GM19023 (cell line): Measurements from ENCODE around the gene CACNG4.

Experiments
- ATAC-seq: cut with Tn5 transposase; IDR thresholded peaks from one replicate; pipeline ENCODE4 v1.9.1; 2021; ENCODE audit warnings: mild to moderate bottlenecking, moderate library complexity; ENCODE audit not compliant: unreplicated experiment

Gene CACNG4

DNA sequence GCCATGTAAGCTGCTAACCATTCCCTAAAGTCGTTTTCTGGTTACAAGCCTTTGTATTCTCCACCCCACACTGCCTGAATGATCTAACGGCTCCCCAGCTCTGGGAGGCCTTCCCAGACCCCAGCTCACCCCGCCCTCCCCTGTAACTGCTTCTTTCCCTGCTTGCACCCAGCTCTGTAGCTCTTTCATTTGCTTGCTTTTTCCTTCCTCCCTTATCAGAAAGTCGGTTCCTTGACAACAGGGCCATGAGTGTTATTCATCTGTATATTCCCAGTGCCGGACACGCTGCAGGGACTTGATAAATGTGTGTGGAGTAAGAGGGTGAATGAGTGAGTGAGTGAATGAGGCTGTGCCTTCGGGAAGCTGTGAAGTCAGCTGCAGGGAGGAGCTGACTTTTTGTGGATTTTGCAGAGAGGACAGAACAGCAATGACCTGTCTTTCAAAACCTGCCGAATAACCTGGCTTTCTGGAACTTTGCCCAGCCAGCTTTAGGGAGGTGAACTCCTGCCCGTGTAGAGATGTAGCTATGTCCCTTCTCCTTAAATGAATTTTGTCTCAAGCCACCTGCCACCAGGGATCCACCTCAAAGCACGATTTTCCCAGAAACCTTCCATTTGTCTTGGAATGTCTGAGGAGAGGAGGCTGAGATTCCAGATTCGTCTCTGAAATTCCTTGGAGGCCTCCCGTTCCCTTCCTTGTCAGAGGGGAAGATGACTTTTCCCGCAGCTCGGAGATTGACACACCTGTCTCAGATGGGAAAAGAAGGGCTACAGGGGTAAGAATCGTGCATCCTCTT is 20.0 kb upstream of the CACNG4 start:
- ATAC-seq, result no peak

DNA sequence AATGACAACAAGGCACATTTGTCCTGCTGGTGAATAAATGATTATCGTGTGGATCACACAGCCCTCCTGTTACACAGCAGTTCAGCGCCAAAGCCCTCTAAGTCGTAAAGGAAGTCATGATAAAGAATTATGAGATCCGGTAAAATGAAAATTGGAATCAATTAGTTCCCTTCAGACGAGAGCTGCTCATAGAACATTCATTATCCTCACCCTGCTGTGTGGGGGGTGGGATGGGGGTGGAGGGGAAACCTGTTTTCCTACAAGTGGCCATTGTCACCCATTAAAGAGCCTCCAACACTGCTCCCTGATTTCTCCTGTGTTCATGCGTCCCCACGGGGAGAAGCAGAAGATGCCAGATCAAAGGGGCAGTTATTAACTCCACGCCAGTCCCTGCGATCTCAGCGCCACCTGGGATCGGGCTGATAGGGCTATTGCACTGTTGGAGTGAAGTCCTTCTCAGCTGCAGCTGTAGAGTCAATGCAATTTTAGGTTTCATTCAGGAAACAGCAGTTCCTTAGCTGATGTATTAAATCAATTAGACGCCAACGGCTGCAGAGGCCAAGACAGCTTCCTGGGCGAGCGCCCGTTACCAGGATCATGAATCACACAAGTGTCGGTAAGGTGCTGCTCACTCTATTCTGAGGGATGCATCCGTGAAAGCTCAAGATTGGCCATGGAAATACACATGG is 19.2 kb upstream of the CACNG4 start:
- ATAC-seq, result no peak

- no peak for ATAC-seq
Observed at GRCh38 chr17:66946251-66946650, 18.3 kb upstream of the CACNG4 start.

GRCh38 chr17:66947311-66947710 is 17.2 kb upstream of the CACNG4 start:
- ATAC-seq, result no peak

DNA sequence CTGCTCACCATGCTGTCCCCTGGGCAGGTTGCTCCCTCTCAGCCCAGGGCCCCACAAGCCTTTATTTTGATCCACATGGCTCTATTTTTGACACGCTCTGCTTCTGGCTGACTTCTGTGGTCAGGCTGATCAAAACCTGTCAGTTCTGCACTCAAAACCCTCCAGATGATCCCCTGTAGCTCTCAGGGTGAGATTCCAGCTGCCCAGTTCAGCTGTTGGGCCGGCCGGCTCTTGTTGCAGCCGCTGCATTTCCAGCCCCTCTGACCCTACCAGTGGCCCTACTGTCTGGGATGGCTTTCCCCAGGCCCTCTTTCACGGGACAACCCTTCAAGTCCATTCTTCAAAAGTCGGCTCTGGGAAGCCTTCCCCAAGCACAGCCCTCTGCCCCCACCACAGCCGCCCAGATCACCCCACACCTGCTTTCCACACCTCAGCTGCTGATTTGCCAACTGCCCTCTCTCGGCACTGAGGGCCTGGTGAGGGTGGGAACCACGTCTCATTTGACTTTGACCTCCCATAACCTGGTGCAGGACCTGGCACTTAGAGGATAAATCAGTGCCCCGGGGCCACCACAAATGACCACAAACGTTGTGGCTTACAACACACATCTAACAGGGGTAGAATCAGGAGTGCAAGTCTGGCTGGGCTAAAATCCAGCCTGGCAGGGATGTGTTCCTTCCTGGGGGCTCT is 16.3 kb upstream of the CACNG4 start:
- ATAC-seq, result no peak

GRCh38 chr17:66949501-66949900 is 15.0 kb upstream of the CACNG4 start:
- no peak for ATAC-seq

- ATAC-seq, result no peak
Observed at GRCh38 chr17:66950325-66950724, 14.2 kb upstream of the CACNG4 start.

DNA sequence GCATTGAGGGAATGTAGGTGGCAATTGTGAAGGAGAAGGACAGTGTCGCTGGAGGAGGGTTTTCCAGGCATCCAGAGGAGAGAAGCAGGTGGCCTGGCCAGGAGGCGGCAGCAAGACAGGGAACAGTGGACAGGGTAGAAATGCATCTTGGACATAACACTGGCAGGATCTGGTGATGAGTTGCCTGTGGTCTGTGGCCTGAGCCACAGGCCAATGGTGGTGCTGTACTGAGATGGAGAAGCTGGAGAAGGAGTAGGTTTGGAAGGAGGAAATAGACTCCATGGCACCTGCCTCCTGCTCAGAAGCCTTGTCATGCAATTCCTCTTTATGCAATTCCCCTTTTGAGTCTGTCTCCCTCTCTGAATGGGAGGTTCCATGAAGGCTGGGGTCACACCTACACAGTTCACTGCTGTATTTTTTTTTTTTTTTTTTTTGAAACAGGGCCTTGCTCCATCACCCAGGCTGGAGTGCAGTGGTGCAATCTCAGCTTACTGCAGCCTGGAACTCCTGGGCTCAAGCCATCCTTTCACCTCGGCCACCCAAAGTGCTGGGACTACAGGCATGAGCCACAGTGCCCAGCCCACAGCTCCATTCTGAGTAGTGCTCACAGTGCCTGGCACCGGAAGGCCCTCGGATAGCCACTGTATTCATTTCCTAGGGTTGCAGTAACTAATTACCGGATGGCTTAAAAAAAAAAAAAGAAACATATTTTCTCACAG is 13.5 kb upstream of the CACNG4 start:
- no peak for ATAC-seq

DNA sequence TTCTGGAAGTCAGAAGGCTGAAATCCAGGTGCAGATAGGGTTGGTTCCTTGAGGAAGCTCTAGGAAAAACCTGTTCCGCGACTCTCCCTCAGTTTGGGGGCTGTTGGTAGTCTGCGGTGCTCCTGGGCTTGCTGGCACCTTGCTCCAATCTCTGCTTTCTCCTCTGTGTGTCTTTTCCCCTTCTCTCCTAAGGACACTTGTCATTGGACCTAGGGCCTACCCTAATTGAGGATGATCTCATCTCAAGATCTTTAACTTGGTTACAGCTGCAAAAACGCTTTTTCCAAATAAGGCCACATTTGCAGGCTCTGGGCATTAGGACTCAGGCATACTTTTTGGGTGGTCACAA is 12.9 kb upstream of the CACNG4 start:
- no peak for ATAC-seq

GRCh38 chr17:66952031-66952524 is 12.4 kb upstream of the CACNG4 start:
- ATAC-seq, result no peak

DNA sequence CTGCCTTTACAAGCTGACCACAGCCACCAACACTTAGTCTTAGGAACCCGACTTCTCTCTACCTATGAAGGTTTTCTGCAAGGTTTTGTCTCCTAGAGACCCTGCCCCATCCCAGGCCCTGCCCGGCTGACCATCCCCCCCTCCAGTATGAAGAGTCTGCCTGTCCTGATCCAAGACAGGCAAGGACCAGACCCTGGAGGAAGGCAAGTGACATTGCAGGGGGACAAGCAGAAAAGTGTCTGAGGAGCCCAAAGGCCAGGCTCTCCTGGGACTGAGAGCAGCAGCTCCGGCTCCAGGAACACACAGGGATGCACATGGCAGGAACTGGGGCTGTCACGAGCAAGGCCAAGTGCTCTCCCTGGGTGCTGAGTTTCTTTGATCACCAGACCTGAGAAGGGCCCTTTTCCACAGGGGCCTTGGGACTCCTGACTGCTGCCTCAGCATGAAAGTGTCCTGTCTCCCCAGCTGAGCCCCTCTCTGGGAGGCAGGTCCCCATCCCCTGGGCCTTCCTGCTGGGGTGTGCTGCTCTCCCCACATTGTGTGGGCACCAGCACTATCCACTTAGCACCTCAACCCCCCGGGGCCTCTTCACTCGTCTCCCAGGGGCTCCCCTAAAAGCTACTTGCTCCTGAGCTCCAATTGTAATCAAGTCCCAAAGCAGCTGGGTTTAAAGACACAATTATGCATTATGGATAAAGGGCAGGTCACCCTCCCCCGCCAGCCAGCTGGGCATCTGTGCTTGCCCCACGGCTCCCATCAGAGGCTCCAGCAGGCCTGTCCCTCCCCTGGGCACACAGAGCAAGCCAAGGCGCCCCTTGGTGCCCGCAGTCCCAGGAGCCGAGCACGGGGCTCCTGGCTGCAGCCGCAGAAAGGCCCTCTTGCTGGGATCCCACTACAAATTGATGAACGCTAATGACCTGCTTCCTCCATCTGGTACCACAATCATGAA is 11.6 kb upstream of the CACNG4 start:
- ATAC-seq, result no peak

GRCh38 chr17:66953630-66954020 is 10.9 kb upstream of the CACNG4 start:
- ATAC-seq, result no peak

- no peak for ATAC-seq
Observed at GRCh38 chr17:66954632-66955031, 9.9 kb upstream of the CACNG4 start.

DNA sequence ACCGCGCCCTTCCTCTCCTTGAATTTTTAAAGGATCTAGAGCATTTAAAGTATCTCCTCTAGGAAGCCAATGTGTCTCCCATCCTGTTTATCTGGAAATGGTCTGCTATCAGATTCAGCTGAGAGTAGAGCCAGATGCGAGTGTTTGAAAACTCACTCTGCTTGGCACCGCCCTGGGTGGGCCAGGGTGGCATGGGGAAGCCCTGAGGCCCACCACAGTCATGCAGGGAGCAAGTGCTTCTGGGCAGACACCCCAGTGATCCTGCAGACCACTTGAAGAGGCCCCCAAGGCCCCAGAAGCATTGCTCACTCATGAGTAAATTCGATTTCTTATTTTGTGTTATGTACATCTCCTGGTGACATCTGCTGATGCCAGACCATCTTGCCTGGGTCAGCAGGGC is 8.7 kb upstream of the CACNG4 start:
- no peak for ATAC-seq

DNA sequence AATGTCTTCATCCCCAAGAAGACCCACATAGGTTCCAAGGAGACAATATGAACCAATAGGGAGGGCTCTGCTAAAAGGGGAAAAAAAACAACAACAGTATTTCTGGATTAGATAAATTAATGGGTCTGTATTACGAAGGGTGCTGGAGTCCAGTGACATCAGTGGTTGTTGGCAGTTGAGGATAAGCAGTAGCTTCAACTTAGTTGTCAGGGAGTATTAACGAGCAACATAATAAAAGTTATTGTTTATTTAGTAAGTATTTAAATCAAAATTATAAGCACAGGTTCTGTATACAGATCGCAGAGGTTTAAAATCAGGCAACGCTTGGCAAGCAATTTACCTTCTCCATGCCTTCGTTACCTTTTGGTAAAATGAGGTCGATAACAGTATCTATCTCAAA is 7.6 kb upstream of the CACNG4 start:
- no peak for ATAC-seq

GRCh38 chr17:66957343-66957742 is 7.2 kb upstream of the CACNG4 start:
- ATAC-seq, result no peak

DNA sequence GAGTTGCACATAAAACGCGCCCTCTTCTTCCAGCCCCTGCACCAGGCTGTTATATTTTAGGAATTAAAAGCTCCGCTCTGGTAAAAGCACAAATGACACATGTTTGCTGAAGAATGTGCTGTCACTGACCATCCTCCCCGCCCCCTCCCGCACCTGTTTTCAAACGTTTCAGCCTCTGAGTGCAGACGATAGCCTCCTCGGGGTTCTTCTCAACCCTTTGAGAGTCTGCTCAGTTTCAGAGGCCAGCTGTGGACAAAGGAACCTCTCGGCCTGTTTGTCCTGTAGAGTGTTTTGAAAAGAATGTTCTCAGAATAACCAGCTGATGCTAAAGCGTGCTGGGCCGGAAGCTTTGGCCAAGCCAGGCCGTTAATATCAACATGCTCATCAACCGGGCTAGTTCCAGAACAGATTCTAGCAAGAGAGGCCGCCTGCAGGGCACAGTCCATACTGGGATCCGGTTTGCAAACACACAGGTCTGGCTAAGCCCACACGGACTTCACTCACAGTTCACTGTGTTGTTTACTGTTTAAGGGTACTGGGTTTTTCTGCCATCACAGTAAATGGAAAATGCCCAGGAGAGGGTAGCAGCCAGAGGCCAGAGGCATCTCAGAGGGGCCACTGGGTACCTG is 6.4 kb upstream of the CACNG4 start:
- ATAC-seq, result no peak

GRCh38 chr17:66959641-66960375 is 4.7 kb upstream of the CACNG4 start:
- ATAC-seq, result no peak

GRCh38 chr17:66960613-66961012 is 3.9 kb upstream of the CACNG4 start:
- no peak for ATAC-seq
